Measurements from ENCODE around the gene COG5.

GRCh38 chr7:107597582-107597916, 33.8 kb upstream of the COG5 start:
- TF ChIP-seq POLR2A (IDR thresholded peaks at IDR 0.05) (no peak), CTCF (IDR thresholded peaks at IDR 0.05) (no peak)

Measured in adrenal gland (tissue), 5 donors.